Stimulated activated naive CD8-positive, alpha-beta T cell treated with anti-CD3 and anti-CD28 coated beads, Interleukin-15, Interleukin-2, amounts not matched to agents 100 U/mL and 50 U/mL, for 24 hours (primary cell): ENCODE data around the gene STARD9.
"Not testable (repeated sequence)": the region's sequence is repeated elsewhere in the genome, so short reads cannot be mapped to it uniquely, and the experiment has no call there.

Experiments used
- ATAC-seq: fragments of 150-1000 bp; cut with Tn5 transposase; one replicate; pipeline ENCODE4 v1.10.0; 2021
- DNase-seq: peaks from one replicate; pipeline ENCODE4 v3.0.0; 2021

Gene STARD9

GRCh38 chr15:42729409-42729808, 154.0 kb downstream of the STARD9 start:
- ATAC-seq (no peak), DNase-seq (no peak)

- ATAC-seq (no peak), DNase-seq (no peak)
These were observed 154.7 kb downstream of the STARD9 start for GRCh38 chr15:42730135-42730534.

- ATAC-seq (no peak), DNase-seq (no peak)
These were observed 155.1 kb downstream of the STARD9 start for GRCh38 chr15:42730536-42730935.

- DNase-seq (no peak), ATAC-seq (no peak)
These were observed 156.1 kb downstream of the STARD9 start for GRCh38 chr15:42731461-42731860.

GRCh38 chr15:42732095-42732827, 156.9 kb downstream of the STARD9 start:
- ATAC-seq = no peak
- DNase-seq = no peak

- no peak for ATAC-seq
- no peak for DNase-seq
These were observed 157.6 kb downstream of the STARD9 start for GRCh38 chr15:42733027-42733426.

GRCh38 chr15:42734076-42734672, 158.8 kb downstream of the STARD9 start:
- DNase-seq (no peak), ATAC-seq (no peak)

GRCh38 chr15:42735382-42736165, 160.2 kb downstream of the STARD9 start:
- DNase-seq (no peak), ATAC-seq (no peak)

- ATAC-seq = peak; percentile 22
These were observed 160.9 kb downstream of the STARD9 start for GRCh38 chr15:42736178-42736792.

GRCh38 chr15:42736793-42737528, 161.6 kb downstream of the STARD9 start, which contains the start of gene CDAN1:
TSS of gene CDAN1 (minus strand) at chr15:42737128. CDS start at chr15:42737102, 26 bp downstream.
- peak; percentile 96 for ATAC-seq
- DNase-seq = peak; percentile 96

More at GRCh38 chr15:42736178-42736792, 160.9 kb downstream of the STARD9 start:
- peak; percentile 18 for DNase-seq

GRCh38 chr15:42737529-42738328, 162.3 kb downstream of the STARD9 start:
- no peak for DNase-seq
- ATAC-seq = no peak

- ATAC-seq = no peak
- no peak for DNase-seq
These were observed 166.3 kb downstream of the STARD9 start for GRCh38 chr15:42741710-42742109.

GRCh38 chr15:42742149-42742548, 166.7 kb downstream of the STARD9 start:
- no peak for ATAC-seq
- no peak for DNase-seq

GRCh38 chr15:42744195-42744594, 168.8 kb downstream of the STARD9 start:
- no peak for ATAC-seq

GRCh38 chr15:42749266-42749665, 173.9 kb downstream of the STARD9 start:
- DNase-seq (no peak), ATAC-seq (no peak)

More at GRCh38 chr15:42744195-42744594, 168.8 kb downstream of the STARD9 start:
- DNase-seq = no peak

GRCh38 chr15:42750306-42750705, 174.9 kb downstream of the STARD9 start:
- DNase-seq = no peak
- no peak for ATAC-seq

GRCh38 chr15:42759093-42759492, 183.7 kb downstream of the STARD9 start:
- DNase-seq = no peak
- ATAC-seq = no peak

- DNase-seq (no peak), ATAC-seq (no peak)
These were observed 185.4 kb downstream of the STARD9 start for GRCh38 chr15:42760759-42761158.

- not testable (repeated sequence) for ATAC-seq, DNase-seq
These were observed 186.4 kb downstream of the STARD9 start for GRCh38 chr15:42761813-42762212.

GRCh38 chr15:42764154-42764731, 188.8 kb downstream of the STARD9 start:
- not testable (repeated sequence) for ATAC-seq, DNase-seq
